Fibroblast of upper back skin (primary cell): ENCODE measurements around the gene NADK2.
"Not testable (repeated sequence)": the region's sequence is repeated elsewhere in the genome, so short reads cannot be mapped to it uniquely, and the experiment has no call there.

Source experiments
- DNase-seq: peaks from one replicate; pipeline ENCODE4 v3.0.0-alpha.2; 2013

NADK2 gene

GRCh38 chr5:36205329-36205728 lies 36.4 kb downstream of the NADK2 start:
- no peak for DNase-seq

GRCh38 chr5:36202521-36202961 lies 39.2 kb downstream of the NADK2 start:
- DNase-seq: peak; percentile 35

GRCh38 chr5:36200513-36200912 lies 41.2 kb downstream of the NADK2 start:
- peak; percentile 55 for DNase-seq

- peak; percentile 40 for DNase-seq
Observed at GRCh38 chr5:36199620-36200019, 42.1 kb downstream of the NADK2 start.

GRCh38 chr5:36198783-36199182 lies 42.9 kb downstream of the NADK2 start:
- DNase-seq: not testable (repeated sequence)

- DNase-seq: peak; percentile 23
Observed at GRCh38 chr5:36198281-36198680, 43.4 kb downstream of the NADK2 start.

- no peak for DNase-seq
Observed at GRCh38 chr5:36193746-36194145, 48.0 kb downstream of the NADK2 start.

GRCh38 chr5:36184408-36184807 lies 57.3 kb downstream of the NADK2 start:
- not testable (repeated sequence) for DNase-seq

- no peak for DNase-seq
Observed at GRCh38 chr5:36181774-36182173, 60.0 kb downstream of the NADK2 start.

GRCh38 chr5:36180556-36181350 lies 61.0 kb downstream of the NADK2 start:
- DNase-seq: no peak

GRCh38 chr5:36179950-36180349 lies 61.8 kb downstream of the NADK2 start:
- no peak for DNase-seq

- no peak for DNase-seq
Observed at GRCh38 chr5:36178524-36178890, 63.2 kb downstream of the NADK2 start.

- DNase-seq: peak; percentile 52
Observed at GRCh38 chr5:36177715-36178523, 63.8 kb downstream of the NADK2 start.

- no peak for DNase-seq
Observed at GRCh38 chr5:36177154-36177553, 64.6 kb downstream of the NADK2 start.

- no peak for DNase-seq
Observed at GRCh38 chr5:36175043-36175442, 66.7 kb downstream of the NADK2 start.

- DNase-seq: no peak
Observed at GRCh38 chr5:36174119-36174518, 67.6 kb downstream of the NADK2 start.

- DNase-seq: no peak
Observed at GRCh38 chr5:36173426-36173825, 68.3 kb downstream of the NADK2 start.

GRCh38 chr5:36172599-36172998 lies 69.1 kb downstream of the NADK2 start:
- DNase-seq: no peak

GRCh38 chr5:36170832-36171424 lies 70.8 kb downstream of the NADK2 start:
- no peak for DNase-seq

GRCh38 chr5:36168737-36169136 lies 73.0 kb downstream of the NADK2 start:
- DNase-seq: no peak

GRCh38 chr5:36164461-36164860 lies 77.3 kb downstream of the NADK2 start:
- no peak for DNase-seq

- DNase-seq: no peak
Observed at GRCh38 chr5:36162810-36163486, 78.8 kb downstream of the NADK2 start.

- DNase-seq: no peak
Observed at GRCh38 chr5:36161361-36161760, 80.4 kb downstream of the NADK2 start.
